ENCODE results near the gene EFNA1.

DNA sequence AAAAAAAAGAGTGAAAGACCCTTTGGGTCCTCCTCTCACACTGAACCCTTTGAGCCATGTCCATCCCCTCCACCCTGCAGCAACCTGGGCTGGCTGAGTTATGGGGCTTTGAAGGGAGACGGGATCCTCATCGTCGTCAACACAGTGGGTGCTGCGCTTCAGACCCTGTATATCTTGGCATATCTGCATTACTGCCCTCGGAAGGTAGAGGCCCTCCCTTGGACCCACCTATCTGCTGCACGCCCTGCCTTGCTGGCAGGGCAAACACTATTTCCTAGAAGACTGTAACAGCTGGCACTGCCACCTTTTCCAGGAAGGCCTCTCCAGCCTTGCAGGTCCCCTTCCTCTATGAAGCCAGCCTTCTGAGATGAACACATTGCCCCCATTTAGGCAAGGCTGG, 9.1 kb downstream of the EFNA1 start:
- TF ChIP-seq CTCF (IDR thresholded peaks at IDR 0.05) (no peak), POLR2A (IDR thresholded peaks at IDR 0.05) (no peak)

All from heart left ventricle (tissue), 13 donors.